ENCODE results near the gene KIF4A. TPM values are rescaled to one million over a fixed set of nuclear protein-coding genes. Genes with fewer than 3 reads are reported as not detected.
A peak's percentile ranks its signal among the peaks of the same experiment; 100 is the strongest.

Gene KIF4A
- polyA plus RNA-seq, 1 donor (not counting 4 experiments of a cell fraction or from before 2014, with no cell fraction given): 7.1 TPM

- Histone ChIP-seq H3K36me3 (ENCODE audit: control insufficient read depth in 2 of 2, extremely low read depth in 1 of 2, insufficient read depth in 2 of 2, low read length in 2 of 2) (no peaks in the 10 kb centered on the region), H3K27ac (ENCODE audit: control insufficient read depth, insufficient read depth, low read length) (peak within 1 kb of the TSS; percentile 24), H3K9me1 (ENCODE audit: control insufficient read depth, extremely low read depth, insufficient read depth, low read length) (no peaks in the 10 kb centered on the region), H3K9me3 (ENCODE audit: control insufficient read depth, low read depth, low read length) (no peaks in the 10 kb centered on the region), H3K79me2 (ENCODE audit: control insufficient read depth, insufficient read depth, low read length) (no peaks in the 10 kb centered on the region), H4K20me1 (ENCODE audit: control insufficient read depth, extremely low read depth, insufficient read depth, low read length) (no peaks in the 10 kb centered on the region), H3K4me3 (ENCODE audit: control insufficient read depth in 2 of 3, extremely low read depth in 1 of 3, insufficient read depth in 2 of 3, low read depth in 1 of 3, low read length in 3 of 3) (peak within 1 kb of the TSS in 1 of 3 experiments; percentile 34), H3K27me3 (ENCODE audit: control insufficient read depth, extremely low read depth, insufficient read depth, low read length) (no peaks in the 10 kb centered on the region), H3K4me2 (ENCODE audit: control insufficient read depth, extremely low read depth, insufficient read depth, low read depth, low read length) (peak within 1 kb of the TSS; percentile 52), H2AFZ (ENCODE audit: control insufficient read depth, low read length) (peak within 1 kb of the TSS; percentile 38), H3K4me1 (ENCODE audit: control insufficient read depth, extremely low read depth, insufficient read depth, low read length) (peaks cover 16% of the 10 kb centered on the region), H3K9ac (ENCODE audit: control insufficient read depth, extremely low read depth, insufficient read depth, low read length) (peak within 1 kb of the TSS; percentile 8)
- DNase-seq (ENCODE audit: low read depth, low spot score) (no peak), FAIRE-seq (no peak)
- dilution Hi-C loops (cut with MboI; ENCODE audit: extremely low pct_ligation_motif_present, low sequenced_read_pairs): no loop called here
- TF ChIP-seq CTCF (optimal IDR thresholded peaks at IDR 0.05 in 1 of 3, IDR thresholded peaks at IDR 0.05 in 1 of 3, conservative IDR thresholded peaks at IDR 0.05 in 1 of 3; ENCODE audit: extremely low read depth in 1 of 3, insufficient read depth in 2 of 3, low read length in 3 of 3): peak in 2 of 3 experiments; percentile 14 to 30
- TF ChIP-seq EZH2 (IDR thresholded peaks at IDR 0.05; ENCODE audit: low read length): no peak
Observed at GRCh38 chrX:70422851-70423341, 133.0 kb downstream of the KIF4A start, which contains the start of gene GDPD2. Gene GDPD2 (plus strand): TSS chrX:70423314. CDS start chrX:70424985, 1,671 bp downstream.

GRCh38 chrX:70423936-70424675 is 134.2 kb downstream of the KIF4A start:
- FAIRE-seq (no peak), DNase-seq (ENCODE audit: low read depth, low spot score) (no peak)
- Histone ChIP-seq H4K20me1 (ENCODE audit: control insufficient read depth, extremely low read depth, insufficient read depth, low read length) (no peaks in the 10 kb centered on the region), H3K9me3 (ENCODE audit: control insufficient read depth, low read depth, low read length) (no peaks in the 10 kb centered on the region), H3K36me3 (ENCODE audit: control insufficient read depth in 2 of 2, extremely low read depth in 1 of 2, insufficient read depth in 2 of 2, low read length in 2 of 2) (no peaks in the 10 kb centered on the region), H3K27me3 (ENCODE audit: control insufficient read depth, extremely low read depth, insufficient read depth, low read length) (no peaks in the 10 kb centered on the region), H3K4me1 (ENCODE audit: control insufficient read depth, extremely low read depth, insufficient read depth, low read length) (peaks cover 16% of the 10 kb centered on the region), H3K27ac (ENCODE audit: control insufficient read depth, insufficient read depth, low read length) (peak overlapping the region; percentile 24), H3K4me3 (ENCODE audit: control insufficient read depth in 2 of 3, extremely low read depth in 1 of 3, insufficient read depth in 2 of 3, low read depth in 1 of 3, low read length in 3 of 3) (peak overlapping the region in 1 of 3 experiments; percentile 34), H2AFZ (ENCODE audit: control insufficient read depth, low read length) (peak overlapping the region; percentile 38), H3K4me2 (ENCODE audit: control insufficient read depth, extremely low read depth, insufficient read depth, low read depth, low read length) (peak overlapping the region; percentile 52), H3K9me1 (ENCODE audit: control insufficient read depth, extremely low read depth, insufficient read depth, low read length) (no peaks in the 10 kb centered on the region), H3K9ac (ENCODE audit: control insufficient read depth, extremely low read depth, insufficient read depth, low read length) (peak overlapping the region; percentile 8), H3K79me2 (ENCODE audit: control insufficient read depth, insufficient read depth, low read length) (no peaks in the 10 kb centered on the region)
- dilution Hi-C loops (cut with MboI; ENCODE audit: extremely low pct_ligation_motif_present, low sequenced_read_pairs): no loop called here
- TF ChIP-seq EZH2 (IDR thresholded peaks at IDR 0.05; ENCODE audit: low read length): no peak
- no peak for TF ChIP-seq CTCF (optimal IDR thresholded peaks at IDR 0.05 in 1 of 3, IDR thresholded peaks at IDR 0.05 in 1 of 3, conservative IDR thresholded peaks at IDR 0.05 in 1 of 3; ENCODE audit: extremely low read depth in 1 of 3, insufficient read depth in 2 of 3, low read length in 3 of 3)
